Hepatic stellate cell (primary cell): ENCODE measurements around the gene TMEM130.
A peak's percentile ranks its signal among the peaks of the same experiment; 100 is the strongest.

Source experiments
- DNase-seq: peaks from one replicate; pipeline ENCODE4 v3.0.0; 2011; ENCODE audit warnings: low spot score

The TMEM130 gene, protein sequence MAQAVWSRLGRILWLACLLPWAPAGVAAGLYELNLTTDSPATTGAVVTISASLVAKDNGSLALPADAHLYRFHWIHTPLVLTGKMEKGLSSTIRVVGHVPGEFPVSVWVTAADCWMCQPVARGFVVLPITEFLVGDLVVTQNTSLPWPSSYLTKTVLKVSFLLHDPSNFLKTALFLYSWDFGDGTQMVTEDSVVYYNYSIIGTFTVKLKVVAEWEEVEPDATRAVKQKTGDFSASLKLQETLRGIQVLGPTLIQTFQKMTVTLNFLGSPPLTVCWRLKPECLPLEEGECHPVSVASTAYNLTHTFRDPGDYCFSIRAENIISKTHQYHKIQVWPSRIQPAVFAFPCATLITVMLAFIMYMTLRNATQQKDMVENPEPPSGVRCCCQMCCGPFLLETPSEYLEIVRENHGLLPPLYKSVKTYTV

DNA sequence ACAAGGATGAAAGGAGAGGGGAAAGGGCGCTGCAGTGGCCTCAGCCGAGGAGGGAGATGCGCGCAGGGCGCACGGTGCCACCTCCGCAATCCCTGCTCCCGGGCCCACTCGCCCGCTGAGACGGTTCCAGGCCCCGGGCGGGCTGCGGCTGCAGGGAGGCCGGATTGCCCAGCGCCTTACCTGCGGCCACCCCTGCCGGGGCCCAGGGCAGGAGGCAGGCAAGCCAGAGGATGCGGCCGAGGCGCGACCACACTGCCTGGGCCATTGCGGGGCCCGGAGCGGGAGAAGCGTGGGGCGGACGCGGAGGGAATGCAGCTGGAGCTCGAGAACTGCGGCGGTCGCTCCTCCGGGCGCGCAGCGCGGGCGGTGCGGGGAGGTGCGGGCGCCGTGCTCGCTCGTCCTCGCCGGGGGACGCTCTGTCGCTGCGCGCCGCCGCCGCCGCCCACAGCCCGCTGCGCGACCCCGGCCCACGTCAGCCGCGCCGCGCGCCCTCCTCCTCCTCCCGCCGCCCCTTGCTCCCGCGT, at the start of gene TMEM130:
TSS of gene TMEM130 (minus strand) at position 418 of the 524 bp plus-strand sequence. CDS start at position 265, 153 bp downstream.
- no peak for DNase-seq

DNA sequence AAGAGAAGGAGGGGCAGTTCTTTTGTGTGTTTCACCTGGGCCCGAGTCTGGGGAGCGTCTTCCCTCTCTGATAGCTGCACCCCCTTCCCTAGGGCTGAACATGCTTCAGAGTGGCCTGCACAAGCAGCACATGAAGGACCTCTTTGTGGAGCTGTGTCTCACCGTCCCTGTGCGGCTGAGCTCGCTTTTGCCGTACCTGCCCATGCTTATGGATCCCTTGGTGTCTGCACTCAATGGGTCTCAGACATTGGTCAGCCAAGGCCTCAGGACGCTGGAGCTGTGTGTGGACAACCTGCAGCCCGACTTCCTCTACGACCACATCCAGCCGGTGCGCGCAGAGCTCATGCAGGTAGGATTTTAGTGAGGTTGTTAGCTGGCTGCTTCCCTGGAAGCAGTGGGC, 47.5 kb upstream of the TMEM130 start:
- no peak for DNase-seq

DNA sequence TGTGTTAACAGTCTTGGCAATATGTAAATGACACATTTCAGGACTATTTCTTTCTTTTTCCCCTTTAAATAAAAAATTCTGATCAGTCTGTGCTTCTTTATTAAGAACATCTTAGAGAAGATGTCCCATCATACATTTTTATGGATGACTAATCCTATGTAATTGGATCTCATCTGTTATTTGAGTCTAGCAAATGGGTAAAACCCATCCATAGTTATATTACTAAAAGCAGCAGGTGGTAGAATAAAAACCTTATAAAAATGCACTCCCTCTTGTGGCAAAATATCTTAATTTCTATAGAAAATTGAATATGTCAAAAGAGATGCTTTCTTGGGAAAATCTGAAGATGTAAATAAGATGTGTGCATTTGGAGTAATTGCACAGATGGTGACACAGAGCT, 43.8 kb upstream of the TMEM130 start:
- no peak for DNase-seq

DNA sequence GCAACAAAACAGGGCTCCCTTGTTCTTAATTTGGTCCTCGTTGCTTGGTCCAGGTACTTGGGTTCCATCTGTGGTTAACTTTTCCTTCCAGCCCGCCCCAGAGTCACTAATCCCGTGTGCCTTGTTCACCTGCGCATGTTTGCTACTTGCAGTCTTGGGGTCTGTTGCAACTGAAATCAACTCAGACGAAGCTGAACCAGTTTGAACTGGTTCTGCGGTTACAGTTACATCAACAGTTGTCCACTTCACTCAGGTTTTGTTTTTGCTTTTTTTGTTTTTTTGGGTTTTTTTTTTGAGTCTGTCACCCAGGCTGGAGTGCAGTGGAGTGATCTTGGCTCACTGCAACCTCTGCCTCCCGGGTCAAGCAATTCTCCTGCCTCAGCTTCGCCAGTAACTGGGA, 43.2 kb upstream of the TMEM130 start:
- DNase-seq: no peak

DNA sequence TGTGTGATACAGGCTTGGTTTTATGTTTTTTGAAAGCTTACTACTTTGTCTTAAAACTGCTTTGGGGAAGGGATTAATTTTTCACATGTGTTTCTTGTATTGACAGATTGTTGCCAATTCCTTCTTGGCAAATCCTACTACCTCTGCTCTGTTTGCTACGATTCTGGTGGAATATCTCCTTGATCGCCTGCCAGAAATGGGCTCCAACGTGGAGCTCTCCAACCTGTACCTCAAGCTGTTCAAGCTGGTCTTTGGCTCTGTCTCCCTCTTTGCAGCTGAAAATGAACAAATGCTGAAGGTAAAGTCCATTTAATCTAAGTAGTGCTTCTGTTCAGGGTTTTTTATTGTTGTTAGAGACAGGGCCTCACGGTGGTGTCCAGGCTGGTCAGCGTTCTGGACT, 42.1 kb upstream of the TMEM130 start:
- DNase-seq: no peak

DNA sequence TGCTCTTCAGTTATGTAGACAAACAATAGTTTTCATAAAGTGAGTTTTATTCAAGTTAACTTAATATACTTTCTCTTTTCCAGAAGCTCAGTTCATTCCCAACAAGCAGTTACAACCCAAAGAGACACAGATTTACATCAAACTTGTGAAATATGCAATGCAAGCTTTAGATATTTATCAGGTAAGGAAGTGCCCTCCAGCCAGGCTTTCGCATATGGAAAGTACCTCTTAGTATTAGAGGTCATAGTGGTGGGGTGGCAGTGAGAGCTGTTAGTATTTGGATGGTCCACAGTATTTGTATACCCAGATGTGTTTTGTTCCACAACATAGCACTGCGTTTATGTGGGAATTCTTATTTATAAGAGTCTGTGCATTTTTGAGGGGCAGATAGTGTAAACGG, 40.6 kb upstream of the TMEM130 start:
- DNase-seq: no peak

DNA sequence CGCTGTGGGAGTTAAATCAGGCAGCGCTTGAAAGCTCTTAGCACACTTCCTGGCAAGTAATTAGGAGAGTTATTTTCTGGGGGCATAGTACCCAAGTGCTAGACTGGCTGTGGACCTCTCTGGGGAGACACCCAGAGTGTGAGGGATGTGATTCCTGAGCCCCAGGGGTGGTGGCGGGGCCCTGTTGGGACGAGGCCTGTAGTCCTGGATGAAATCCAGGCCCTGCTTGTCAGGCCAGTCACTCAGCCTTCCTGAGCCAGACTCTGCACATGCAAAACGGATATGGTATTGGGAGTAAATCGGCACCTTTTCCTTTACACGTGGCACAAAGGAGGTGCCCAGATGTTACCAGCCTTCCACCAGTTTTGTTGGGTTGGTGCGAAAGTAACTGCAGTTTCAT, 39.7 kb upstream of the TMEM130 start:
- DNase-seq: no peak

DNA sequence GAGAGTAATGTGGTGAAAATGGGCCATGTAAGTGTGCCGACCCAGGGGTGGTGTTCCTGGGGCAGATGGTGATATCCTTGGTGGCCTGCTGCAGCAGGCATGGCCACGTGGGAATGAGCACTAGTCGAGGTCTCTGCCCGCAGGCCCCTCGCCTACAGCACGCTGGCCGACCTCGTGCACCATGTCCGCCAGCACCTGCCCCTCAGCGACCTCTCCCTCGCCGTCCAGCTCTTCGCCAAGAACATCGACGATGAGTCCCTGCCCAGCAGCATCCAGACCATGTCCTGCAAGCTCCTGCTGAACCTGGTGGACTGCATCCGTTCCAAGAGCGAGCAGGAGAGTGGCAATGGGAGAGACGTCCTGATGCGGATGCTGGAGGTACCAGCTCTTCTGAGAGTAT, 38.8 kb upstream of the TMEM130 start:
- DNase-seq: no peak

DNA sequence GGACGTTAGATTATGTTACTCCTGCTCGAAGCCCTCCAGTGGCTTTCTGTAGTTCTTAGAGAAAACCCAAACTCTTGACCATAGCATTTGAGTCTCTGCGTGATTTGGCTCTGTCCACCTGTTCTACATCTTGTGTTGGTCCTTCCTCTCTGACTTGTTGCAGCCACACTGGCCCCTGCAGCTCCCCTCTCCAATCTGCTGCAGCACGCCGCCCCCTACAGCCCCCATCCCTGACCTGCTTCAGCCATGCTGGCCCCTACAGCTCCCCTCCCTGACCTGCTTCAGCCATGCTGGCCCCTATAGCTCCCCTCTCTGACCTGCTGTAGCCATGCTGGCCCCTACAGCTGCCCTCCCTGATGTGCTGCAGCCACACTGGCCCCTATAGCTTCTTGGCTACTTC, 37.8 kb upstream of the TMEM130 start:
- no peak for DNase-seq

DNA sequence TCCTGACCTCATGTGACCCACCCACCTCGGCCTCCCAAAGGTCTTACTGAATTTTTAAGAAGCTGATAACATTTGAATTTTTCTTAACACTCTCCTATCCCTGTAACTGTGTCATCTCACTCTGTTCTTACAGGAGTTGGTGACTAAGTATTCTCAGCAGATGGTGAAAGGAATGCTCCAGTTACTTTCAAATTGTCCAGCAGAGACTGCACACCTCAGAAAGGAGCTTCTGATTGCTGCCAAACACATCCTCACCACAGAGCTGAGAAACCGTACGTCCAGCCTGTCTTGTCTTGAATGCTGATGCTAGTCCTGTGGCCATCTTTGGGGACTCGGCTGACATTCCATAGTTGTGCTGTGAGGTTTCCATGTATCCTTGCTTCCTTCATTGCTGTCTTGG, 33.4 kb upstream of the TMEM130 start:
- no peak for DNase-seq

DNA sequence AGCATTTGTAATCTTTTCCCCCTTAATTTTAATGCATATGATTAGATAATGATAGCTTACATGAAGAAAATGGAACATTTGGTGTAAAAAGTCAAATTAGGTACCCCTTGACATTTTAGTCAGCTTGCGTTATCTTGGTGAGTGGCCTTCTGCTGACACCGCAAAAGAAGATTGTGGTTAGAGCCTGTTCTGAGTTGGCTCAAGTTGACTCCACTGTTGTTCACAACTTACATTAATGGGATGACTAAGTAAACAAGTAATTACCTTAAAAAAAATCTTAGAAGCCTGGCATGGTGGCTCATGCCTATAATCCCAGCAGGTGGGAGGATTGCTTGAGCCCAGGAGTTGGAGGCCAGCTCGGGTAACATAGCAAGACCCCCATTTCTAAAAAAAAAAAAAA, 32.7 kb upstream of the TMEM130 start:
- no peak for DNase-seq

DNA sequence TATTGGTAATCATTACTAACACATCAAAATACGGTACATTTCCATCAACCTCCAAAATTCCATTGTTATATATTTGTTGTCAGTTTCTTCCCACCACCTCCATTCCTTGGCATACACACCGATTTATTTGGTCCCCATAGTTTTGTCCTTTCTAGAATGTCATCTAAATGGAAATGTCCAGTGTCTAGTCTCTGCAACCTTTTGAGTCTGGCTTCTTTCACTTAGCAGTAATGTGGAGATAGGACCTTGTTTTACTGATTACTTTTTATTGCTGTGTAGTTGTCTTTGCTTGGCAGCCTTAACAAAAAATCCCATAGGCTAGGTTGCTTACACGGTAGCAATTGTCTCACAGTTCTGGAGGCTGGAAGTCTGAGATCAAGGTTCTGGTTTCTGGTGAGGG, 31.0 kb upstream of the TMEM130 start:
- no peak for DNase-seq

DNA sequence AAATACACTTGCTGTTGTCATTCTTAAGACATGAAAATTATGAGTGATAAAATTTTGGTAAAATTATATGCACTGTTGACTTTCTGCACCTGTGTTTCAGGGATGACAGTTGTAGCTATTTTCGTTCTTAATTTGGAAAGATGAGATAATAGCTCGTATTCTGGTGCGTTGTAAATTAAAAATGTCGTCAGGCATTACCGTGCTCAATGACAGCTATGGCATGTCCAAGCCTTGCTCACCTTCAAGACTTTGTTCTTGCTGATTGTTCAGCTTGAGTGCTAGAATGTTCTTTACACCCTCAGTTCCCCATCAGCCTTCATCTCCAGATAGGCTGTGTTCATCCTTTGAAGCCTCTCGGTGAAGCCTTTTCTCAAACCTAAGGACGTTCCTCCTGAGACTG, 30.0 kb upstream of the TMEM130 start:
- DNase-seq: no peak

DNA sequence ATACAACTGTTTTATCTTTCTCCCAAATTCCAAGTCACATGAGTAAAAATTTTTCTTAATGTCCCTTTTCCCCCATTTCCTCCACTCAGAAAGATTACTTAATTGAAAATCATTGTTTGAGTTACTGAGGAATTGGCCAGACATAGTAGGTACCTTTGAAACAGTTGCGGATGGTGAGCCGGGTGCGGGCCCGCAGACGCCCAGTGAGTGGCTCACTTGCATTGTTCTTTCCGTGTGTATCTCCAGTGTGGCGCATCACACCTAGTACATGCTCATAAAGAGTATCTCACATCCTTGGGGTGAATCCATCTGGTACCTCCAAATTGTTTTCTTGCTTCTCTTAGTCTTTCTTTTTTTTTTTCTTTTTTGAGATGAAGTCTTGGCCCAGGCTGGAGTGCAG, 22.8 kb upstream of the TMEM130 start:
- DNase-seq: no peak

DNA sequence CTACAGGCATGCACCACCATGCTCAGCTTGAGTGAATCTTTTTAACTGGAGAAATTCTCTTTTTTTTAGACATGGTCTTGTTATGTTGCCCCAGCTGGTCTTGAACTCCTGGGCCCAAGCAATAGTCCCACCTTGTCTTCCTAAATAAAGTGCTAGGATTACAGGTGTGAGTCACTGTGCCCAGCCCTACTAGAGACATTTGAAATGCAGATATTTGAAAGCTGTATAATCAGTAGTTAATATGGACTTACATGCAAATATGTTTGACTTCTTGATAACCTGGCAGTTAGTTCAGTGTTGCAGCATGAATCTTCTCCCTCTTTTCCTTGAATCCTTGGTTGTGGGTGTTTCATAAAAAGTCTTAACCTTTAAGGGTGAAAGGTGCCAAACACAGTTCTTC, 17.2 kb upstream of the TMEM130 start:
- DNase-seq: no peak

DNA sequence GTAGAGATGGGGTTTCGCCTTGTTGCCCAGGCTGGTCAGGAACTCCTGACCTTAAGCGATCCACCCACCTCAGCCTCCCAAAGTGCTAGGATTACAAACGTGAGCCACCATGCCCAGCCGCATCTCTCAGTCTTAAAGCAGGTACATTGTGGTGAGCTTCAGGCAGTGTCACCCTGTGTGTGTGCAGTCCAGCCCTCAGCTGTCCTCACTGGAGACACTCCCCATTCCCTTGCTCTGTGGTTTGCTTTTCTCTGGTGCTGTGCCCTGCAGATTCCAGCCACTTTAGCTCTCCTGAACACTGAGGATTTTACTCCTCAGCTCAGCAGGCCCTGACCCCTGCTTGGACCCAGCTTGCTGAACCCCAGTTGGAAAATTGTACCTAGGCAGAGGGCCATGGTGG, 14.6 kb upstream of the TMEM130 start:
- DNase-seq: no peak

DNA sequence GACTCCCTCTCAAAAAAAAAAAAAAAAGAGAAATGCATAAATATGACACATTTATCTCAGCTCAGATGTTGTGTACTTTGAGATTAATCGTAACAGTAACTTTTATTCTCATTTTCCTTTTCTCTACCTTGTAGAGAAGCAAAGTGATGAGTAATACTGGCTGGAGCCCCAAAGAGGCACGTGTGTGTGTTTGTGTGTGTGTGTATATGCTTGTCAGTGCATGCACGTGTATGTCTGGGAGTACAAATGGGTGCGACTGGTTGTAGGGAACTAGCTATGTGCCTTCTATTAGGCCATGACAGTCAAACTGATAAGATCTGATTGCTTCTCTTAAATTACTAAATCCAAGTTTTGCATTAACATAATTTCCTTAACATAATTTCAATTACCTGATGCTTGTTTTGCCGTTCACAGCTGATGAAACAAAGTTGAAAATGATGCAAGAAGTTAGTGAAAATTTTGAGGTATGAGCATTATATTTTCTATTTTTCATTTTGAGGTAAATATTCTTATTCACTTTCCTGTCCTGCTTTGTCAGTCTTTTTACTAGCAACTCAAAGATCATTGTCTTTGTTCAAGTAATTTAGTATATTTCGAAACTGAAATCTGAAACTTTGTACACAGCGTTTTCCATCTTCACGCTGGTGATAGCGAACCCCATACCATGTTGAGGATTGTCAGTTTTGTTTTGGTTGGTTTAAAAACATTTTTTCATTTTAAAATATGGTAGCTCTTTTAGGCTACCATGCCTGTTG, 11.9 kb upstream of the TMEM130 start:
- DNase-seq: no peak

DNA sequence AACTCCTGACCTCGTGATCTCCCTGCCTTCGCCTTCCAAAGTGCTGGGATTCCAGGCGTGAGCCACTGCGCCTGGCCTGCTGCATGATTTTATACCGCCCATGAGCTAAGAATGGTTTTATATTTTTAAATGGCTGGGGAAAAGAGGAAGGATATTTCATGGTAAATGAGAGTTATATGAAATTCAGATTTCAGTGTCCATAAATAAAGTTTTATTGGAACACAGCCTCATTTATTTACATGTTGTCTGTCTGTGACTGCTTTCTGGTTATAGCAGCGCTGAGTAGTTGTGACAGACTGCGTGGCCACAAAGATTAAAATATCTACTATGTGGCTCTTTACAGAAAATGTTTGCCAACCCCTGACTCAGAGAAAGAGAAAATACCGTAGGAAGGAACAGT, 10.7 kb upstream of the TMEM130 start:
- DNase-seq: no peak

DNA sequence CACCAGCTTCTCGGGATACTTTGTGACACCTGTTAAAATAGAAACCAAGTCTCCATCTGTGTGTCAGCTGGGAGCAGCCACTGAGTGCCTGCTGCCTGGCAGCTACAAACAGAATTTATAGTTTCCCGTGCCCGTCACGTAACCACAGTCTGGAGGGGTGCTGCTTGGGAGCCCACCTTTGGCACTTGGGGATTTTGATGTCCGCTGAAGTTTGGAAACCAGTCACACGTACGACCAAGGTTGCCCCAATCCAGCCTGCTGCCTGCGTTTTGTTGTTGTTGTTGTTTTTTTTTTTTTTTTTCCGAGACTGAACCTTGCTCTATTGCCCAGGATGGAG, 10.1 kb upstream of the TMEM130 start:
- no peak for DNase-seq

DNA sequence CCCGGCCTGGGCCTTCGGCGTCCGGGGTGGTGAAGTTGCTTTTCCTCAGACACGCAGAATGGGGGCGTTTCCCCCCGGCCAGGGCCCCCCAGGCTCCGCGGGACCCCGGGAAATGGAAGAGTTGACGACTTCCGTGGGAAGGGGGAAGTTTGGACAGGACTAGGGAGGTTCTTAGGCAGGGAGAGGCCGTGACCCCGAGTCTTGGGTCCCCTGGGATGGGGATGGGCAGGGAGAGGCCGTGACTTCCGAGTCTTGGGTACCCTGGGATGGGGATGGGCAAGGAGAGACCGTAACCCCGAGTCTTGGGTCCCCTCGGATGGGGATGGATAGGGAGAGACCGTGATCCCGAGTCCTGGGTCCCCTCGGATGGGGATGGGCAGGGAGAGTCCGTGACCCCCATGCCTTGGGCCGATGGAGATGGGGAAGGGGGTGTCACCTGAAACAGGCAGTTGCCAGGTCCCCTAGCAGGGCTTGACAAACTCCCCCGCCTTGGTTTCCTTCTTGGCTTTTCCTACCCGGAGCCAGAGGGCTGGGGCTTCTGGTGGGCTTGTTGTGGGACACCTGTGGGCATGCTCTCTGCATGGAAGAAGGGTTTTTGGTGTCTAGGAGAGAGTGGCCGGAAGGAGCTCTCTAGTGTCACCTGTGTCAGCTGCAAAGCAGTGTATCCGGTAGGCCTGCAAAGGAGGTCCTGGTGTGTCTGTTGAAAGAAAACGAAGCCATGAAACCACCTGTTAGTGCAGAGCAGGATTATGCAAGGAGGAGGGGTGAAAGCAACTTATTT, 9.6 kb upstream of the TMEM130 start:
- no peak for DNase-seq

DNA sequence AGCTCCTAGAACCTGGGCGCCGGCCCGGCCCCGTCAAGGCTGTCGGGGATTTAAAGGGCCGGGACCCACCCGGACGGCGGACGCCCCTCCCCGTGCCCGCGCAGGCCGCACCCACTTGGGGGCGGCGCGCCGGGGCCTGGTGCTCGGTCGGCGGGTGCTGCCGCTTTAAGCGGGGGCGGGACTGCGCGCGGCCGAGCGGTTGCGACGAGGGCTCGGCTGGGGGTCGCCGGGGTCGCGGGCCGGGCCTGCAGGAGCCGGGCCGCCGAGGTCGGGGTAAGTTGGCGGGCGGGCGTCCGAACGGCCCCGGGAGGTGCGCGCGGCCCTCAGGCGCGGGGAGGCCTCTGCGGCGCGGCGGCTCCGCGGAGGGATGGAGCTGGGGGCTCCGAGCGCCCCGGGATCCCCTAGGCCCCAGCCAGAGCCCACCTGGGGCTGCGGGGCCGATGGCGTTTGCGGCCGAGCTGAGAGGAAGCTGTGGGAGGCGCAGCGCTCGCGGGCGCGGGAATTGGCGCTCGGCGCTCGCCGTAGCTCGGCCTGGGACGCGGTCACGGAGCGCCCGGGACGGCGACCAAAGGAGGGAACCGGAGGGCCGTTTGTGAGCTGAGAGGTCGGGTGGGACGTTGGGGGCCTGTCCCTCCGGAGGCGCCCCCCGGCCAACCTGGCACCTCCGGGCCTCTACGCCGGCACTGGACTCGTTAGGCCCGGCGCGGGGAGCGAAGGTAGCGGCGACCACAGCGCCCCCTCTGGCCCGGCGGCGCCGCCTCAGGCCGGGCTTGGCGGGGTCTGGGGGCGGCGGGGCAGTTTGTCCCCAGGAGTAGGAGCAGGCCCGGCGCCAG, 8.8 kb upstream of the TMEM130 start, which contains the start of gene TRRAP:
TSS of gene TRRAP (plus strand) at position 168 of the 833 bp plus-strand sequence. CDS start 2,619 bp downstream, outside the sequence.
- peak; percentile 77 for DNase-seq
